Trophoblast cell (in vitro differentiated cells and primary cell): Measurements from ENCODE around the gene POU5F1.

ENCODE experiments used
- DNase-seq, 2 donors: peaks; one replicate each; pipeline ENCODE4 v3.0.0-alpha.2; 2016
- H2AFZ ChIP-seq: 2 replicates; pipeline ENCODE4 v1.6.1; 2013; ENCODE audit warnings: low read length, moderate library complexity, mild to moderate bottlenecking; ENCODE audit not compliant: insufficient read depth, poor library complexity
- H2AK5ac ChIP-seq: 2 replicates; pipeline ENCODE4 v1.6.1; 2013; ENCODE audit warnings: mild to moderate bottlenecking, low read length
- H2BK120ac ChIP-seq: 2 replicates; pipeline ENCODE4 v1.6.1; 2013; ENCODE audit warnings: low read length, mild to moderate bottlenecking, moderate library complexity; ENCODE audit not compliant: insufficient read depth, poor library complexity
- H2BK12ac ChIP-seq: 2 replicates; pipeline ENCODE4 v1.6.1; 2013; ENCODE audit warnings: mild to moderate bottlenecking, low read length, moderate library complexity
- H2BK5ac ChIP-seq: 2 replicates; pipeline ENCODE4 v1.6.1; 2013; ENCODE audit warnings: low read length, low read depth, moderate library complexity, mild to moderate bottlenecking; ENCODE audit not compliant: poor library complexity
- H3K14ac ChIP-seq: 2 replicates; pipeline ENCODE4 v1.6.1; 2013; ENCODE audit warnings: mild to moderate bottlenecking, low read length
- H3K18ac ChIP-seq: 2 replicates; pipeline ENCODE4 v1.6.1; 2013; ENCODE audit warnings: mild to moderate bottlenecking, low read length
- H3K23ac ChIP-seq: 2 replicates; pipeline ENCODE4 v1.6.1; 2013; ENCODE audit warnings: low read length
- H3K27ac ChIP-seq: 2 replicates; pipeline ENCODE4 v1.5.1; 2013; ENCODE audit warnings: low read depth, mild to moderate bottlenecking, inconsistent platforms, low read length, moderate library complexity
- H3K27me3 ChIP-seq: 2 replicates; pipeline ENCODE4 v1.6.1; 2013; ENCODE audit warnings: inconsistent platforms, mild to moderate bottlenecking, low read length, moderate library complexity; ENCODE audit not compliant: insufficient read depth
- H3K36me3 ChIP-seq, 2 experiments: 1 replicate in 1 of 2; 2 replicates in 1 of 2; pipeline ENCODE4 v1.6.1; 2013; ENCODE audit warnings: low read length in 2 of 2, mild to moderate bottlenecking in 2 of 2, moderate library complexity in 1 of 2; ENCODE audit not compliant: insufficient read depth in 2 of 2, control insufficient read depth in 1 of 2
- H3K4ac ChIP-seq: 2 replicates; pipeline ENCODE4 v1.6.1; 2013; ENCODE audit warnings: low read depth, mild to moderate bottlenecking, low read length, moderate library complexity
- H3K4me1 ChIP-seq, 2 experiments: 1 replicate in 1 of 2; 2 replicates in 1 of 2; pipeline ENCODE4 v1.6.1; 2013; ENCODE audit warnings: low read length in 2 of 2, mild to moderate bottlenecking in 2 of 2, moderate library complexity in 1 of 2; ENCODE audit not compliant: insufficient read depth in 2 of 2, control insufficient read depth in 1 of 2
- H3K4me2 ChIP-seq: 2 replicates; pipeline ENCODE4 v1.6.1; 2013; ENCODE audit warnings: inconsistent platforms, mild to moderate bottlenecking, low read length, moderate library complexity
- H3K4me3 ChIP-seq: 2 replicates; pipeline ENCODE4 v1.5.1; 2013; ENCODE audit warnings: mild to moderate bottlenecking, low read depth, low read length, inconsistent platforms
- H3K79me1 ChIP-seq: one replicate; pipeline ENCODE4 v1.6.1; 2013; ENCODE audit warnings: low read length
- H3K79me2 ChIP-seq: 2 replicates; pipeline ENCODE4 v1.6.1; 2013; ENCODE audit warnings: low read length, mild to moderate bottlenecking; ENCODE audit not compliant: control insufficient read depth, insufficient read depth, poor library complexity
- H3K9ac ChIP-seq: 2 replicates; pipeline ENCODE4 v1.6.1; 2013; ENCODE audit warnings: mild to moderate bottlenecking, low read length
- H3K9me3 ChIP-seq: 2 replicates; pipeline ENCODE4 v1.6.1; 2013; ENCODE audit warnings: low read depth, mild to moderate bottlenecking, control low read depth, inconsistent platforms, low read length; ENCODE audit not compliant: insufficient read depth
- H4K12ac ChIP-seq: 2 replicates; pipeline ENCODE4 v1.6.1; 2013; ENCODE audit warnings: low read depth, mild to moderate bottlenecking, low read length, moderate library complexity
- H4K8ac ChIP-seq: 2 replicates; pipeline ENCODE4 v1.6.1; 2013; ENCODE audit warnings: low read depth, mild to moderate bottlenecking, low read length, moderate library complexity
- H4K91ac ChIP-seq: one replicate; pipeline ENCODE4 v1.6.1; 2013; ENCODE audit warnings: low read depth, mild to moderate bottlenecking, low read length, moderate library complexity
- WGBS: extraction: QIAGEN DNeasy Blood & Tissue Kit; methylation state at CpG from one replicate; pipeline ENCODE4 v1.1.7; 2013; ENCODE audit warnings: missing lambda C conversion rate; ENCODE audit not compliant: insufficient read length, insufficient coverage; ENCODE audit errors: extremely low coverage; 5-methylcytosine and 5-hydroxymethylcytosine counted together

POU5F1 gene

DNA sequence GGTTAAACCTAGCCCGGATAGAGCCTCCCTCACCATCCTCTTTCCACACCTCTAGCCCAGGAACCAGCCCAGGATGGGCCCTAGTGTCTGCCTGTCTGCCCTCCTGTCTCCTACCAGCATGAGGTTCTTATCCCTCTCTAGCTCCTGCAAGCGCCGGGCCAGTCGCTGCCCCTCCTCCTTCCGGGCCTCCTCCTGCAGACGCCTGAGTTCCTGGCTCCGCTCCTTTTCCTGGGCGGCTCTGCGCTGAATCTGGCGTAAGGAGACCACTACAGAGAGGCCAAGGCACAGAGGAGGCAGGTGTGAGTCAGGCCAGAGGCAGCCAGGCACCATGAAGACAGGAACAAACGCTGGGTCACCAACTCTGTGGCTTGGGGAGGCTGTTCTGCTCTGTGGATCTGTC, 27.3 kb downstream of the POU5F1 start:
- Histone ChIP-seq H4K91ac (no peak overlapping the region), H3K27me3 (no peaks in the 10 kb centered on the region), H3K14ac (no peak overlapping the region), H2BK12ac (no peak overlapping the region), H3K4me2 (no peak overlapping the region), H3K79me1 (no peaks in the 10 kb centered on the region), H3K18ac (no peak overlapping the region), H3K23ac (no peak overlapping the region), H2AK5ac (no peak overlapping the region), H2BK120ac (no peak overlapping the region), H2AFZ (no peak overlapping the region), H3K9ac (no peak overlapping the region), H3K4me3 (no peak overlapping the region), H4K8ac (no peak overlapping the region), H3K27ac (no peak overlapping the region), H4K12ac (no peak overlapping the region), H2BK5ac (no peak overlapping the region), H3K36me3 (peaks cover 17 to 24% of the 10 kb centered on the region in 2 experiments), H3K4me1 (peaks cover 4 to 7% of the 10 kb centered on the region in 2 experiments), H3K79me2 (no peaks in the 10 kb centered on the region), H3K9me3 (peaks cover 2% of the 10 kb centered on the region), H3K4ac (no peak overlapping the region)
- no CpG with 5 or more reads among the region's 11 CpGs for WGBS
- DNase-seq: peak; percentile 59 to 77

GRCh38 chr6:31142361-31142761, 28.1 kb downstream of the POU5F1 start:
- no peak overlapping the region for H4K8ac ChIP-seq
- H3K36me3 ChIP-seq: peaks cover 17 to 21% of the 10 kb centered on the region in 2 experiments
- H3K27ac ChIP-seq: no peak overlapping the region
- H3K79me1 ChIP-seq: no peaks in the 10 kb centered on the region
- H3K9ac ChIP-seq: no peak overlapping the region
- DNase-seq: no peak
- H4K12ac ChIP-seq: no peak overlapping the region
- H2BK5ac ChIP-seq: no peak overlapping the region
- H3K4me2 ChIP-seq: no peak overlapping the region
- H2BK120ac ChIP-seq: no peak overlapping the region
- no peaks in the 10 kb centered on the region for H3K27me3 ChIP-seq
- peaks cover 2% of the 10 kb centered on the region for H3K9me3 ChIP-seq
- no peak overlapping the region for H4K91ac ChIP-seq
- H3K4me3 ChIP-seq: no peak overlapping the region
- no peak overlapping the region for H2AK5ac ChIP-seq
- no peak overlapping the region for H2BK12ac ChIP-seq
- no peak overlapping the region for H3K18ac ChIP-seq
- H3K23ac ChIP-seq: no peak overlapping the region
- H3K4ac ChIP-seq: no peak overlapping the region
- no peak overlapping the region for H2AFZ ChIP-seq
- H3K79me2 ChIP-seq: no peaks in the 10 kb centered on the region
- no CpG with 5 or more reads among the region's 2 CpGs for WGBS
- no peak overlapping the region for H3K14ac ChIP-seq
- peaks cover 4 to 7% of the 10 kb centered on the region in 2 experiments for H3K4me1 ChIP-seq

DNA sequence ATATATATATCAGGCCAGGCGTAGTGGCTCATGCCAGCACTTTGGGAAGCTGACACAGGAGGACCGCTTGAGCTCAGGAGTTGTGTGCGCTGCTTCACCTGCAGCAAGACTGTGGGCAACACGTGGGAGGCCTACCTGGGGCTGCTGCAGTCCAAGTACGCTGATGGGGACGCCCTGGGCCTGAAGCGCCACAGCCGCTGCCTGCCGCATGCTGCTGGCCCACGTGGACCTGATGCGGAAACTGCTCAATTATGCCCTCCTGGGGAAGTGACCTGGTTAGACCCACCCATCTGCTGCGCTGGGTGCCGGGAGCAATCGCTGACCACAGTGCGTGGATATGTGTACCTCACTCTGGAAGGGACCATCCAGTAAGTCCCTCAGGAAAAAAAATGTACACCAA, 29.8 kb downstream of the POU5F1 start:
- Histone ChIP-seq H3K79me2 (no peaks in the 10 kb centered on the region), H3K4me3 (peak overlapping the region; percentile 36), H3K4me1 (peaks cover 4 to 7% of the 10 kb centered on the region in 2 experiments), H2BK12ac (no peak overlapping the region), H4K12ac (no peak overlapping the region), H3K4me2 (no peak overlapping the region), H4K91ac (no peak overlapping the region), H2AFZ (no peak overlapping the region), H3K4ac (no peak overlapping the region), H3K79me1 (no peaks in the 10 kb centered on the region), H3K18ac (no peak overlapping the region), H3K9me3 (peaks cover 2% of the 10 kb centered on the region), H3K14ac (no peak overlapping the region), H2BK120ac (no peak overlapping the region), H4K8ac (no peak overlapping the region), H3K27me3 (no peaks in the 10 kb centered on the region), H3K23ac (no peak overlapping the region), H3K36me3 (peaks cover 17 to 21% of the 10 kb centered on the region in 2 experiments), H2AK5ac (no peak overlapping the region), H2BK5ac (no peak overlapping the region), H3K9ac (no peak overlapping the region), H3K27ac (no peak overlapping the region)
- DNase-seq: no peak
- WGBS: no CpG with 5 or more reads among the region's 15 CpGs

DNA sequence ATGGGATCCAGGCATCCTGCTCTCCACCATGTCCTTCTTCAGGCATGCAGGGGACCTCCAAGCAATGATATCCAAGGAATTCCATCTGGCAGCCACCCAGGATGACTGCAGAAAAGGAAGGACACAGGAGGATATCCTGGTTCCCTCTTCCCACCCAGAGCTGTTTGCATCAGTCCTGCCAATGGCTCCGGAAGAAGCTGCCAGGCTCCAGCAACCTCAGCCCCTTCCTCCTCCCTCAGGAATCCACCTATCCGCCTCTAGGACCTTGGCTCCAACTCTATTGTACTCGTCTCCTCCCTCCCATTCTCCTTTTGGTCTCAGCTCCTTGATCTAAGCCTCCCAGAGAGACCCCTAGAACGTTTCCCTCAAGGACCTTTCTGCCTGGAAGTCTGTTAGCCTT, 30.9 kb downstream of the POU5F1 start:
- Histone ChIP-seq H3K18ac (no peak overlapping the region), H3K27ac (no peak overlapping the region), H3K4me1 (peaks cover 4 to 7% of the 10 kb centered on the region in 2 experiments), H2BK120ac (no peak overlapping the region), H3K4ac (no peak overlapping the region), H3K4me3 (no peak overlapping the region), H4K12ac (no peak overlapping the region), H2AK5ac (no peak overlapping the region), H2AFZ (no peak overlapping the region), H3K23ac (no peak overlapping the region), H3K79me2 (no peaks in the 10 kb centered on the region), H3K27me3 (no peaks in the 10 kb centered on the region), H3K36me3 (peaks cover 13% of the 10 kb centered on the region in 2 experiments), H3K9me3 (no peaks in the 10 kb centered on the region), H4K8ac (no peak overlapping the region), H3K4me2 (no peak overlapping the region), H3K9ac (no peak overlapping the region), H4K91ac (no peak overlapping the region), H3K14ac (no peak overlapping the region), H2BK5ac (no peak overlapping the region), H3K79me1 (no peaks in the 10 kb centered on the region), H2BK12ac (no peak overlapping the region)
- DNase-seq: no peak
- no CpG with 5 or more reads among the region's 4 CpGs for WGBS
